SK-N-SH (cell line): ENCODE results near the gene PPIP5K1. TPM values are rescaled to one million over a fixed set of nuclear protein-coding genes. Genes with fewer than 3 reads are reported as not detected.

Experiments
- CTCF ChIA-PET: fragments of 300-600, 350-600 bp; formaldehyde crosslinking; extraction: SDS; loops from one replicate; lab custom pipeline; 2021; lab: Yijun Ruan, JAX
- POLR2A ChIA-PET: fragments of 350-600 bp; sonication (Branson Sonifier 250); formaldehyde crosslinking; extraction: SDS; loops from one replicate; lab custom pipeline; 2020; ENCODE audit warnings: antibody characterized with exemption, inconsistent platforms; lab: Yijun Ruan, JAX
- DNase-seq: peaks from one replicate; pipeline ENCODE4 v3.0.0; 2012
- H2AFZ ChIP-seq: fragments of 200-600 bp; sonication (generic); 2 replicates; pipeline ENCODE4 v1.8.1; 2016; ENCODE audit warnings: antibody characterized with exemption, mild to moderate bottlenecking, low read depth
- H3F3A ChIP-seq: fragments of 200-600 bp; sonication (generic); replicated peaks from 2 replicates; pipeline ENCODE3; 2016; ENCODE audit warnings: antibody characterized with exemption, mild to moderate bottlenecking; ENCODE audit not compliant: insufficient read depth
- H3K27ac ChIP-seq, 2 experiments: fragments of 200-500 bp in 1 of 2; fragments of 200-600 bp in 1 of 2; sonication (Bioruptor generic) in 1 of 2; sonication (generic), shearing (Covaris generic) in 1 of 2; 2 replicates each; pipeline versions ENCODE4 v1.5.1 to v1.6.1; 2014 to 2016; ENCODE audit warnings: low read depth in 2 of 2, inconsistent platforms in 1 of 2, low read length in 1 of 2, mild to moderate bottlenecking in 1 of 2, mixed read lengths in 1 of 2
- H3K27me3 ChIP-seq: fragments of 200-600 bp; sonication (generic), shearing (Covaris generic); 2 replicates; pipeline ENCODE4 v1.6.1; 2016; ENCODE audit warnings: mixed run types; ENCODE audit not compliant: insufficient read depth
- H3K36me3 ChIP-seq, 2 experiments: fragments of 200-500 bp in 1 of 2; fragments of 200-600 bp in 1 of 2; sonication (Bioruptor generic) in 1 of 2; sonication (generic) in 1 of 2; replicated peaks in 1 of 2; 2 replicates each; pipeline versions ENCODE3 to v1.5.1; 2014 to 2016; ENCODE audit warnings: low read length in 1 of 2, mild to moderate bottlenecking in 1 of 2; ENCODE audit not compliant: insufficient read depth in 2 of 2, control insufficient read depth in 1 of 2
- H3K4me1 ChIP-seq, 2 experiments: fragments of 200-500 bp in 1 of 2; fragments of 200-600 bp in 1 of 2; sonication (Bioruptor generic) in 1 of 2; sonication (generic), shearing (Covaris generic) in 1 of 2; 2 replicates each; pipeline versions ENCODE4 v1.5.1 to v1.6.1; 2014 to 2016; ENCODE audit warnings: low read depth in 1 of 2, low read length in 1 of 2, mixed run types in 1 of 2; ENCODE audit not compliant: insufficient read depth in 2 of 2, control insufficient read depth in 1 of 2
- H3K4me2 ChIP-seq: fragments of 200-600 bp; sonication (generic), shearing (Covaris generic); 2 replicates; pipeline ENCODE4 v1.6.1; 2017; ENCODE audit warnings: mixed run types
- H3K4me3 ChIP-seq, 2 experiments: fragments of 200-500 bp in 1 of 2; fragments of 200-600 bp in 1 of 2; sonication (Bioruptor generic) in 1 of 2; sonication (generic), shearing (Covaris generic) in 1 of 2; 2 replicates each; pipeline versions ENCODE4 v1.5.1 to v1.8.1; 2014 to 2016; ENCODE audit warnings: low read depth in 2 of 2, inconsistent platforms in 1 of 2, low read length in 1 of 2, mild to moderate bottlenecking in 1 of 2, mixed read lengths in 1 of 2, moderate library complexity in 1 of 2
- H3K79me2 ChIP-seq: fragments of 200-600 bp; sonication (generic); 2 replicates; pipeline ENCODE4 v1.8.1; 2017; ENCODE audit warnings: mild to moderate bottlenecking; ENCODE audit not compliant: insufficient read depth
- H3K9ac ChIP-seq: fragments of 200-600 bp; sonication (generic); 2 replicates; pipeline ENCODE4 v1.6.1; 2017; ENCODE audit warnings: mixed run types
- H3K9me2 ChIP-seq: fragments of 200-600 bp; sonication (generic); 2 replicates; pipeline ENCODE4 v1.6.1; 2017; ENCODE audit warnings: mixed run types
- H3K9me3 ChIP-seq: fragments of 200-600 bp; sonication (generic); 2 replicates; pipeline ENCODE4 v1.6.1; 2017; ENCODE audit warnings: mixed run types, mild to moderate bottlenecking, moderate library complexity
- H4K20me1 ChIP-seq: fragments of 200-600 bp; sonication (generic); 2 replicates; pipeline ENCODE4 v1.6.1; 2017; ENCODE audit warnings: mild to moderate bottlenecking, mixed run types; ENCODE audit not compliant: insufficient read depth
- ELF1 ChIP-seq: IDR thresholded peaks from 2 replicates; pipeline ENCODE4 v1.4.0; 2012
- FOXM1 ChIP-seq: IDR thresholded peaks from 2 replicates; pipeline ENCODE4 v1.4.0; 2012; ENCODE audit warnings: low read depth, mild to moderate bottlenecking
- GATA2 ChIP-seq: sonication (generic); formaldehyde crosslinking; IDR thresholded peaks from 2 replicates; pipeline ENCODE4 v1.5.0; 2020; ENCODE audit warnings: mild to moderate bottlenecking, missing genetic modification reagents
- MXI1 ChIP-seq: IDR thresholded peaks from 2 replicates; pipeline ENCODE4 v1.6.1; 2012; ENCODE audit warnings: mild to moderate bottlenecking, low read depth, low read length, improper control_type of control experiment
- RXRA ChIP-seq: IDR thresholded peaks from 2 replicates; pipeline ENCODE4 v1.4.0; 2012; ENCODE audit warnings: low read depth, mild to moderate bottlenecking, borderline replicate concordance
- TEAD4 ChIP-seq: IDR thresholded peaks from 2 replicates; pipeline ENCODE4 v1.4.0; 2012; ENCODE audit warnings: mild to moderate bottlenecking, borderline replicate concordance; ENCODE audit not compliant: insufficient read depth
- YY1 ChIP-seq: IDR thresholded peaks from 2 replicates; pipeline ENCODE4 v1.4.0; 2012; ENCODE audit warnings: low read depth, mild to moderate bottlenecking
- WGBS: methylation state at CpG from one replicate; pipeline ENCODE4 v1.1.6; 2017; ENCODE audit warnings: low lambda C conversion rate; 5-methylcytosine and 5-hydroxymethylcytosine counted together
- polyA plus RNA-seq, 3 experiments: library from polyadenylated mRNA; depleted of rRNA; stranded (reverse); fragments of >200 nt; gene quantifications; 2 replicates each; pipeline ENCODE4 v1.2.3, GENCODE V29; 2012
- TF ChIP-seq, protein P1 (sequence below): IDR thresholded peaks from 2 replicates; pipeline ENCODE4; 2012
- TF ChIP-seq, protein P2 (sequence below): IDR thresholded peaks from 2 replicates; pipeline ENCODE4 v1.4.0; 2012; ENCODE audit warnings: low read depth
- TF ChIP-seq, protein P3 (sequence below): fragments of 200-600 bp; sonication (generic); IDR thresholded peaks from 2 replicates; pipeline ENCODE4 v1.6.1; 2017; ENCODE audit warnings: antibody characterized with exemption, mild to moderate bottlenecking, moderate library complexity
- TF ChIP-seq, protein P4 (sequence below): fragments of 150-350 bp; IDR thresholded peaks from 2 replicates; pipeline ENCODE4 v1.6.1; 2016; ENCODE audit warnings: mild to moderate bottlenecking, low read depth, low read length

PPIP5K1 gene
- polyA plus RNA-seq, 1 of the 3 experiments (the other 2 are of a cell fraction), result 28.5 TPM

DNA sequence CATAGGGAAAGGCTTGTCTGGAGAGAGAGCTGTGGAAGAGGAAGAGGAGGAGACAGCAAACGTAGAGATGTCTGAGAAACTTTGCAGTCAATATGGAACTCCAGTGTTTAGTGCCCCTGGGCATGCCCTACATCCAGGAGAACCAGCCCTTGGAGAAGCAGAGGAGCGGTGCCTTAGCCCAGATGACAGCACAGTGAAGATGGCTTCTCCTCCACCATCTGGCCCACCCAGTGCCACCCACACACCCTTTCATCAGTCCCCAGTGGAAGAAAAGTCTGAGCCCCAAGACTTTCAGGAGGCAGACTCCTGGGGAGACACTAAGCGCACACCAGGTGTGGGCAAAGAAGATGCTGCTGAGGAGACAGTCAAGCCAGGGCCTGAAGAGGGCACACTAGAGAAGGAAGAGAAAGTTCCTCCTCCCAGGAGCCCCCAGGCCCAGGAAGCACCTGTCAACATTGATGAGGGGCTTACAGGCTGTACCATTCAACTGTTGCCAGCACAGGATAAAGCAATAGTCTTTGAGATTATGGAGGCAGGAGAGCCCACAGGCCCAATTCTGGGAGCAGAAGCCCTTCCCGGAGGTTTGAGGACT is 65.7 kb downstream of the PPIP5K1 start (continued):
- TF ChIP-seq, protein P1, sequence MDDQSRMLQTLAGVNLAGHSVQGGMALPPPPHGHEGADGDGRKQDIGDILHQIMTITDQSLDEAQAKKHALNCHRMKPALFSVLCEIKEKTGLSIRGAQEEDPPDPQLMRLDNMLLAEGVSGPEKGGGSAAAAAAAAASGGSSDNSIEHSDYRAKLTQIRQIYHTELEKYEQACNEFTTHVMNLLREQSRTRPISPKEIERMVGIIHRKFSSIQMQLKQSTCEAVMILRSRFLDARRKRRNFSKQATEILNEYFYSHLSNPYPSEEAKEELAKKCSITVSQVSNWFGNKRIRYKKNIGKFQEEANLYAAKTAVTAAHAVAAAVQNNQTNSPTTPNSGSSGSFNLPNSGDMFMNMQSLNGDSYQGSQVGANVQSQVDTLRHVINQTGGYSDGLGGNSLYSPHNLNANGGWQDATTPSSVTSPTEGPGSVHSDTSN, result no peak
- no peak for TF ChIP-seq FOXM1
- TF ChIP-seq, all 33 proteins: peak for 0

DNA sequence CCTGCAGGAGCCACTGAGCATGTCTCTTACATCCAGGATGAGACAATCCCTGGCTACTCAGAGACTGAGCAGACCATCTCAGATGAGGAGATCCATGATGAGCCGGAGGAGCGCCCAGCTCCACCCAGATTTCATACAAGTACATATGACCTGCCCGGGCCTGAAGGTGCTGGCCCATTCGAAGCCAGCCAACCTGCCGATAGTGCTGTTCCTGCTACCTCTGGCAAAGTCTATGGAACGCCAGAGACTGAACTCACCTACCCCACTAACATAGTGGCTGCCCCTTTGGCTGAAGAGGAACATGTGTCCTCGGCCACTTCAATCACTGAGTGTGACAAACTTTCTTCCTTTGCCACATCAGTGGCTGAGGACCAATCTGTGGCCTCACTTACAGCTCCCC is 66.4 kb downstream of the PPIP5K1 start:
- no peaks in the 10 kb centered on the region for H3K9me3 ChIP-seq
- 0 out of 2 replicates have a peak, but pooled peaks cover 7% of the 10 kb centered on the region for H3K79me2 ChIP-seq

More for the DNA sequence above, 66.4 kb downstream of the PPIP5K1 start:
- peaks cover 4 to 11% of the 10 kb centered on the region in 2 experiments; a peak in 2 of 4 replicates for H3K4me1 ChIP-seq
- no peak overlapping the region for H3K4me2 ChIP-seq
- H3K27ac ChIP-seq, result no peak overlapping the region
- no peaks in the 10 kb centered on the region for H3K27me3 ChIP-seq
- ChIA-PET POLR2A (interaction anchor here (1.1 kb wide), 1 partner anchor 13 kb away, joined by 4 read pairs; no protein-coding TSS in a partner anchor), CTCF (interaction anchor here (1.5 to 1.6 kb wide), 2 partner anchors 10 to 19 kb away, joined by 4 to 5 read pairs; no protein-coding TSS in a partner anchor)
- WGBS, result 96% methylated on average over 6 of the region's 7 CpGs
- H3K36me3 ChIP-seq, result peaks cover 13 to 51% of the 10 kb centered on the region in 2 experiments
- no peaks in the 10 kb centered on the region for H4K20me1 ChIP-seq
- no peak overlapping the region for H3K9ac ChIP-seq
- H3K9me2 ChIP-seq, result no peaks in the 10 kb centered on the region
- H3K4me3 ChIP-seq, result no peak overlapping the region
- no peak for DNase-seq
- TF ChIP-seq, protein P2, sequence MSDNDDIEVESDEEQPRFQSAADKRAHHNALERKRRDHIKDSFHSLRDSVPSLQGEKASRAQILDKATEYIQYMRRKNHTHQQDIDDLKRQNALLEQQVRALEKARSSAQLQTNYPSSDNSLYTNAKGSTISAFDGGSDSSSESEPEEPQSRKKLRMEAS, result no peak
- TF ChIP-seq TEAD4 (no peak), MXI1 (no peak), ELF1 (no peak), GATA2 (no peak), YY1 (no peak), RXRA (no peak)
- TF ChIP-seq, protein P3, sequence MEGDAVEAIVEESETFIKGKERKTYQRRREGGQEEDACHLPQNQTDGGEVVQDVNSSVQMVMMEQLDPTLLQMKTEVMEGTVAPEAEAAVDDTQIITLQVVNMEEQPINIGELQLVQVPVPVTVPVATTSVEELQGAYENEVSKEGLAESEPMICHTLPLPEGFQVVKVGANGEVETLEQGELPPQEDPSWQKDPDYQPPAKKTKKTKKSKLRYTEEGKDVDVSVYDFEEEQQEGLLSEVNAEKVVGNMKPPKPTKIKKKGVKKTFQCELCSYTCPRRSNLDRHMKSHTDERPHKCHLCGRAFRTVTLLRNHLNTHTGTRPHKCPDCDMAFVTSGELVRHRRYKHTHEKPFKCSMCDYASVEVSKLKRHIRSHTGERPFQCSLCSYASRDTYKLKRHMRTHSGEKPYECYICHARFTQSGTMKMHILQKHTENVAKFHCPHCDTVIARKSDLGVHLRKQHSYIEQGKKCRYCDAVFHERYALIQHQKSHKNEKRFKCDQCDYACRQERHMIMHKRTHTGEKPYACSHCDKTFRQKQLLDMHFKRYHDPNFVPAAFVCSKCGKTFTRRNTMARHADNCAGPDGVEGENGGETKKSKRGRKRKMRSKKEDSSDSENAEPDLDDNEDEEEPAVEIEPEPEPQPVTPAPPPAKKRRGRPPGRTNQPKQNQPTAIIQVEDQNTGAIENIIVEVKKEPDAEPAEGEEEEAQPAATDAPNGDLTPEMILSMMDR, result no peak
- TF ChIP-seq, protein P4, sequence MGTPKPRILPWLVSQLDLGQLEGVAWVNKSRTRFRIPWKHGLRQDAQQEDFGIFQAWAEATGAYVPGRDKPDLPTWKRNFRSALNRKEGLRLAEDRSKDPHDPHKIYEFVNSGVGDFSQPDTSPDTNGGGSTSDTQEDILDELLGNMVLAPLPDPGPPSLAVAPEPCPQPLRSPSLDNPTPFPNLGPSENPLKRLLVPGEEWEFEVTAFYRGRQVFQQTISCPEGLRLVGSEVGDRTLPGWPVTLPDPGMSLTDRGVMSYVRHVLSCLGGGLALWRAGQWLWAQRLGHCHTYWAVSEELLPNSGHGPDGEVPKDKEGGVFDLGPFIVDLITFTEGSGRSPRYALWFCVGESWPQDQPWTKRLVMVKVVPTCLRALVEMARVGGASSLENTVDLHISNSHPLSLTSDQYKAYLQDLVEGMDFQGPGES, result no peak
- no peak overlapping the region for H2AFZ ChIP-seq
- no peaks in the 10 kb centered on the region for H3F3A ChIP-seq
